Body of pancreas (tissue), 4 donors: ENCODE results near the gene B3GNT4. TPM values are rescaled to one million over a fixed set of nuclear protein-coding genes. Genes with fewer than 3 reads are reported as not detected.

Experiments
- ATAC-seq: fragments of 150-250 bp; one replicate; pipeline ENCODE4 v1.9.1; 2016
- DNase-seq, 4 donors: peaks; one replicate each; pipeline ENCODE4 v3.0.0-alpha.2; 2019
- H3K27ac ChIP-seq, 4 donors: fragments of 200-600 bp; sonication (generic); 1 replicate in 3 of 4; 2 replicates in 1 of 4; pipeline versions ENCODE4 v1.5.1 to v1.6.1; 2016 to 2019; ENCODE audit warnings: mild to moderate bottlenecking in 1 of 4, mixed read lengths in 1 of 4, moderate library complexity in 1 of 4
- H3K27me3 ChIP-seq, 2 donors: fragments of 200-600 bp; sonication (generic); one replicate each; pipeline ENCODE4 v1.6.0; 2016; ENCODE audit warnings: mild to moderate bottlenecking in 1 of 2
- H3K36me3 ChIP-seq, 2 donors: fragments of 200-600 bp; sonication (generic); replicated peaks in 1 of 2; 2 replicates each; pipeline ENCODE4 v1.5.1; 2016; ENCODE audit warnings: low read depth in 2 of 2; ENCODE audit not compliant: insufficient read depth in 1 of 2
- H3K4me1 ChIP-seq: fragments of 200-600 bp; sonication (generic); one replicate; pipeline ENCODE4 v1.6.0; 2016
- H3K4me3 ChIP-seq, 2 donors: fragments of 200-600 bp; sonication (generic); 1 replicate in 1 of 2; 2 replicates in 1 of 2; pipeline ENCODE4 v1.5.1; 2016 to 2019
- H3K9me3 ChIP-seq, 3 donors: fragments of 200-600 bp; sonication (generic); 1 replicate in 2 of 3; 2 replicates in 1 of 3; pipeline ENCODE4 v1.5.1; 2016
- CTCF ChIP-seq, 7 experiments: fragments of 450-650 bp in 4 of 7; fragments of 200-600 bp in 3 of 7; sonication (generic) in 3 of 7; IDR thresholded peaks; one replicate each; pipeline ENCODE4 v1.5.1; 2016 to 2019; ENCODE audit warnings: antibody characterized with exemption in 7 of 7
- POLR2A ChIP-seq, 3 donors: fragments of 450-650 bp; IDR thresholded peaks; one replicate each; pipeline ENCODE4 v1.6.1; 2016; ENCODE audit warnings: antibody characterized with exemption in 3 of 3, mild to moderate bottlenecking in 2 of 3
- WGBS, 2 donors: methylation state at CpG; one replicate each; pipeline ENCODE4 v1.1.5; 2017; 5-methylcytosine and 5-hydroxymethylcytosine counted together
- intact Hi-C: fragments of 100-400 bp; cut with DNase I; formaldehyde crosslinking; loops from one replicate; pipeline ENCODE4 v1.15.1; 2023
- total RNA-seq, 2 donors: library from RNA; depleted of rRNA; stranded (reverse); fragments of >200 nt; gene quantifications; one replicate each; pipeline ENCODE4 v1.1.0, GENCODE V29; 2016

B3GNT4 gene
- total RNA-seq, 2 donors from 2014 or later, result not detected

GRCh38 chr12:122208073-122208820, 4.7 kb downstream of the B3GNT4 start:
- TF ChIP-seq CTCF (IDR thresholded peaks at IDR 0.05) (no peak), POLR2A (IDR thresholded peaks at IDR 0.05) (no peak)

GRCh38 chr12:122215771-122216170, 12.3 kb downstream of the B3GNT4 start:
- H3K36me3 ChIP-seq, result peaks cover 16 to 41% of the 10 kb centered on the region in 2 donors
- TF ChIP-seq CTCF (IDR thresholded peaks at IDR 0.05) (no peak), POLR2A (IDR thresholded peaks at IDR 0.05) (no peak)
- H3K4me3 ChIP-seq, result no peak overlapping the region
- H3K4me1 ChIP-seq, result no peaks in the 10 kb centered on the region
- WGBS, 2 donors, result 78 to 86% methylated on average over 5 of the region's 5 CpGs
- no peaks in the 10 kb centered on the region for H3K27me3 ChIP-seq
- intact Hi-C loops, result no loop called here
- no peak for ATAC-seq
- no peak for DNase-seq
- no peak overlapping the region for H3K27ac ChIP-seq
- H3K9me3 ChIP-seq, result no peaks in the 10 kb centered on the region

More at GRCh38 chr12:122208073-122208820, 4.7 kb downstream of the B3GNT4 start:
- no peaks in the 10 kb centered on the region for H3K9me3 ChIP-seq
- ATAC-seq (no peak), DNase-seq (no peak)
- peaks cover 0 to 7% of the 10 kb centered on the region in 2 donors for H3K27me3 ChIP-seq
- intact Hi-C loops, result no loop called here
- peaks cover 13% of the 10 kb centered on the region for H3K4me1 ChIP-seq
- H3K27ac ChIP-seq, result no peak overlapping the region
- peaks cover 4 to 8% of the 10 kb centered on the region in 2 donors for H3K36me3 ChIP-seq
- 95 to 96% methylated on average over 17 to 18 of the region's 18 CpGs for WGBS, 2 donors
- H3K4me3 ChIP-seq, result no peak overlapping the region

- H3K4me1 ChIP-seq, result no peaks in the 10 kb centered on the region
- WGBS, 2 donors, result 81 to 94% methylated on average over 1 of the region's 1 CpG
These were observed 12.9 kb downstream of the B3GNT4 start for GRCh38 chr12:122216445-122216844.

GRCh38 chr12:122225683-122226365, 22.3 kb downstream of the B3GNT4 start, which contains the start of gene DIABLO:
TSS of gene DIABLO (minus strand) at chr12:122226052. CDS start at chr12:122226014, 38 bp downstream.
- intact Hi-C loops, result no loop called here
- DNase-seq (peak; percentile 100), ATAC-seq (peak; percentile 97)
- no peaks in the 10 kb centered on the region for H3K27me3 ChIP-seq
- peak within 1 kb of the TSS; percentile 83 to 95 for H3K4me3 ChIP-seq
- WGBS, 2 donors, result 0% methylated on average over 12 to 74 of the region's 74 CpGs
- no peaks in the 10 kb centered on the region for H3K9me3 ChIP-seq
- H3K36me3 ChIP-seq, result peaks cover 0 to 3% of the 10 kb centered on the region in 2 donors
- TF ChIP-seq POLR2A (IDR thresholded peaks at IDR 0.05) (peak; percentile 96 to 97 (median 97)), CTCF (IDR thresholded peaks at IDR 0.05) (no peak)
- peaks cover 26% of the 10 kb centered on the region for H3K4me1 ChIP-seq
- peak within 1 kb of the TSS; percentile 85 to 99 (median 94) for H3K27ac ChIP-seq

More at GRCh38 chr12:122216445-122216844, 12.9 kb downstream of the B3GNT4 start:
- DNase-seq, result no peak
- no peaks in the 10 kb centered on the region for H3K27me3 ChIP-seq
- no peak overlapping the region for H3K4me3 ChIP-seq
- intact Hi-C loops, result no loop called here
- no peak for ATAC-seq
- H3K27ac ChIP-seq, result no peak overlapping the region
- peaks cover 16 to 43% of the 10 kb centered on the region in 2 donors for H3K36me3 ChIP-seq
- H3K9me3 ChIP-seq, result no peaks in the 10 kb centered on the region
- TF ChIP-seq POLR2A (IDR thresholded peaks at IDR 0.05) (no peak), CTCF (IDR thresholded peaks at IDR 0.05) (no peak)
